Stimulated activated CD4-positive, alpha-beta T cell treated with anti-CD3 and anti-CD28 coated beads, Interleukin-2, amount 100 ng/mL, for 4 hours (primary cell): ENCODE data around the gene FANCI.
"Not testable (repeated sequence)": the region's sequence is repeated elsewhere in the genome, so short reads cannot be mapped to it uniquely, and the experiment has no call there.

Source experiments
- DNase-seq: peaks from one replicate; pipeline ENCODE4 v3.0.0-alpha.2; 2020; ENCODE audit warnings: low read depth

The FANCI gene

GRCh38 chr15:89225588-89225987 is 18.2 kb upstream of the FANCI start:
- no peak for DNase-seq

DNA sequence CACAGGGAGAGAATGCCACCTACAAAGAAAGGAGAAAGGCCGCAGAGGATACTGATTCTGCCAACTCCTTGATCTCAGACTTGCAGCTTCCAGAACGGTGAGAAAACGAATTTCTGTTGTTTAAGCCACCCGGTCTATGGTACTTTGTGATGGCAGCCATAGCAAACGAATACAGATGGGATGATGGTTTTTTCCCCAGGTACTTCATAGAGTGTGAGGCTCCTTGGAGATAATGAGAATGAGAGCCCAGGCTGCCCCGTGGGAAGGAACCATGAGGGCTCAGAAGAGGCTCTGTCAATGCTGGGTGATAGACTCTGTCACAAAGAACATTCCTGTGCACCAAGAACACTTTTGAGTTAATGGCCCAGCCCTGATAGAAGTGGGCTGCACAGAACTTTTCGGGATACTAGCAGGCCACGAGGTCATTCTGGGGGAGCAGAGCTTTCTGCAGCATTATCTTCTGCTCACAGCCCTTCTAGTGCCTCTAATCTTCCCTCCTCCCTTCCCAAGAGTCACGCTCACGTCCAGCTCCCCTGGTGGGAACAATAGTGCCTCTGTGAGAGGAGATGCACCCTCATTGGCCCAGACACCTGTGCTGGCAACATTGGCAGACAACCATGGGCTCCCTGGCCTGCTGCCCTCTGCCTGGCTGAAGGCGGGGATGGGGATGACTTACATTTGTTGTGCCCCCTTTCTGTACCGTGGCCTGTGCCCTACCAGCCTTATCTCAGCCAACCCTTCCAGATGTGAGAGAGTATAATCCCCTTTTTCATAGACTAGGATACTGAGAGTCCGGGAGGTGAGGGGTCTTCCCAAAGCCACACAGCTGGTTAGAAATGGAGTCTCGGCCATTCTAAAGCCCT is 17.2 kb upstream of the FANCI start:
- no peak for DNase-seq

- DNase-seq: no peak
These were observed 16.4 kb upstream of the FANCI start for GRCh38 chr15:89227425-89227824.

DNA sequence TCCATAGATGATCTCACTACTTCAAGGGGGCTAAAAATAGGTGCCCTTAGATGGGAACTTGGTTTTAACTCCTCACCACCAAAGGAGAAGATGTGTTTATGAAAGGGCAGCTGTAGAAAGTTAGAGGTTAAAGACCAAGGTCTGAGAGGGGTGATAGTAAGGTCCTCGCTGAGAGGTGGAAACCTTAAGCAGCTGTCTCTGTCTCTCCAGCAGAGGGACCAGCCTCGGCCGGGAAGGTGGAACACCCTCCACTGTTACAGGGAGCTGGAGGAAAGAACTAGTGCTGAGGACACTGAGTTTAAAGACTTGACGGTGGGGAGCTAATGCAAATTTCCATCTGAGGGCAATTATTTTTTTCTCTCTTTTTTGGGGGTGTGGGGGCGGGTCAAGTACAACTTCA is 13.5 kb upstream of the FANCI start:
- no peak for DNase-seq

GRCh38 chr15:89231832-89232231 is 11.9 kb upstream of the FANCI start:
- no peak for DNase-seq

DNA sequence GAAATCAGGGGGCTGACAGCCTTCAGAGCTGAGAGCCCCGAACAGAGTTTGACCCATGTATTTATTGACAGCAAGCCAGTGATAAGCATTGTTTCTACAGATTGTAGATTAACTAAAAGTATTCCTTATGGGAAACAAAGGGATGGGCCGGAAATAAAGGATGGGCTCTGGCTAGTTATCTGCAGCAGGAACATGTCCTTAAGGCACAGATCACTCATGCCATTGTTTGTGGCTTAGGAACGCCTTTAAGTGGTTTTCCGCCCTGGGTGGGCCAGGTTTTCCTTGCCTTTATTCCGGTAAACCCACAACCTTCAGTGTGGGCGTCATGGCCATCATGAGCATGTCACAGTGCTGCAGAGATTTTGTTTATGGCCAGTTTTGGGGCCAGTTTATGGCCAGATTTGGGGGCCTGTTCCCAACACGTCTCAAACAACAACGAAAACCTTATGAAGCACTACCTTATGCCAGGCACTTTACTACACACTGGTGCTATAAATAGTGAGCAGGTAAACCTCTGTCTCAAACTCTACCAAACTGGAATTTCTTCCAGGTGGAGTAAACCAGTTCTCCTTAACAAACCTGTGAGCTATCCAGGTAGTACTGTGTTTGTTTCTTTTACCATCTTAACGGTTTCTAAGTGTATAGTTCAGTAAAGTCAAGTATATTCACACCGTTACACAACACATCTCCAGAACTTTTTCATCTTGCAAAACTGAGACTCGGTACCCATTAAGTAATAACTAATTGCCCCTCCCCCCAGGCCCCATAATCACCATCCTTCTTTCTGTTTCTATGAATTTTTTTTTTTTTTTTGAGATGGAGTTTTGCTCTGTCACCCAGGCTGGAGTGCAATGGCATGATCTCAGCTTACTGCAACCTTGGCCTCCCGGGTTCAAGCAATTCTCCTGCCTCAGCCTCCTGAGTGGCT is 3.6 kb upstream of the FANCI start:
- not testable (repeated sequence) for DNase-seq

DNA sequence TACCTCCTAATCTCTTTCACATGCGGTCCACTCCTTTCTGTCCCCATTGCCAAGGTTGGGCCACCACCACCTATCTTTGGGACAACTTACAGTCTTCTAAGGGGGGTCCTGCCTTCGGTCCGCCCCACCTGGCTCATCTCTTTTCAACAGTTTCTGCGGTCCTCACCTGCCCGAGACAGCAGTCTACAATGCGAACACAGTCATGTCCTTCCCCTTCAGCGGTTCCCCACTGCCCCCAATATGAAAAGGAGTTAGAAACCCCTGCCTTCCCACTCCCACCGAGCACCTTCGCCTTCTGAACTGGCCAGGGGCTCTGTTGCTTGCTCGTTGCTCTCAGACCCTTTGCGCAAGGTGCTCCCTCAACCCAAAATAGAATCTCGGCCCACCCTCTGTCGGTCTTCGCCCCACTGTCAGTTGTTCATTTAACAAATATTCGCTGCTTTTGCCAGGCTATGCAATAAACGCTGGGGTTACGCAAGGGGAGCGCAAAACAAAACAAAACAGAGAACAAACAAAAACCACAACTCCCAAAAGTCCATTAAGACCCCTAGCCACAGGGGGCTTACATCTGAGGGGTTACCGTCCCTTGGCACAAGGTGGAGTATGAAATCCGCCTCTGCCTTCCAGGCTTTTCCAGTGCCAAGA is 611 bp upstream of the FANCI start:
- no peak for DNase-seq

DNA sequence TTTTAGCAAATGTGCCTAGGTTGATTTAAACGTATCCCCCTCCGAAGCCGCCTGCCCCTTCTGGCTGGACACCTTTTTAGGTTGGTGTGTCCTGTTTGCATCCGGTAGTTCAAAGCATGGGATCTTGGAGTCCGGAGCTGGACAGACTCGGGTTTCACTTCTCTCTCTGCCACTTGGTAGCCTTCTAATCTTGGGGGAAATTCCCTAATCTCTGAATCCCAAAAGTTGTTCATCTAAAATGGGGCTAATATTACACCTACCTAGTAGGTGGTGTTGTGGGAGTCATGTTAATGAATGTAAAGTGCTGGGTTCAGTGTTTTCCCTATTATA is 760 bp downstream of the FANCI start:
- no peak for DNase-seq

- no peak for DNase-seq
These were observed 3.7 kb downstream of the FANCI start for GRCh38 chr15:89247446-89247845.

GRCh38 chr15:89248584-89248983 is 4.8 kb downstream of the FANCI start:
- no peak for DNase-seq

GRCh38 chr15:89250142-89250541 is 6.4 kb downstream of the FANCI start:
- DNase-seq: not testable (repeated sequence)

DNA sequence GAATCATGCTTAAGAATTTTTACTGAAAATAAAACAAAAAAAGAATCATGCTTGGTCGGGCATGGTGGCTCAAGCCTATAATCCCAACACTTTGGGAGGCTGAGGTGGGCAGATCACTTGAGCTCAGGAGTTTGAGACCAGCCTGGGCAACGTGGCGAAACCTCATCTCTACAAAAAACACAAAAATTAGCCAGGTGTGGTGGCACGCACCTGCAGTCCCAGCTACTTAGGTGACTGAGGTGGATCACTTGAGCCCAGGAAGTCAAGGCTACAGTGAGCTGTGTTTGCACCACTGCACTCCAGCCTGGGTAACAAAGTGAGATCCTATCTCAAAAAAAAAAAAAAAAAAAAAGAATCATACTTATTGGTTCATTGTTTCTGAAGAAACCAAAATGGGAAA is 33.5 kb downstream of the FANCI start:
- DNase-seq: not testable (repeated sequence)

DNA sequence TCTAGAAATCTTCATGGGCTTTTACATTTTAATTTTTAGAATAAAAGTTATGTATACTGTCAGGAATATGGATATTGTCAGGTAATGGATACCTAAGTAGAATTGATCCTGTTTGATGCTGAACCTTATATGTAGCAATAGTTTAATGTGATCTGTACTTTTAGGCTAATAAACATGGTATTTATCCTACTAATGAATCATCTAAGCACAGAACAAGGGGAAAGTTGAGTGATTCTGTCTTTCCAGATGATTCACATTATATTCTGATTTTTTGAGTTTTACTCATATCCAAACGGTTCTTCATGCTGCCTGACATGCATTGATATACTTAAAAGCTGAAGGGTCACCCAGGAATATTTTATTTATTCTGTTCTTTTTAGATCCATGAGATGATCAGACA is 34.5 kb downstream of the FANCI start:
- no peak for DNase-seq

GRCh38 chr15:89282631-89283030 is 38.9 kb downstream of the FANCI start:
- no peak for DNase-seq

GRCh38 chr15:89283201-89283600 is 39.4 kb downstream of the FANCI start:
- DNase-seq: no peak

DNA sequence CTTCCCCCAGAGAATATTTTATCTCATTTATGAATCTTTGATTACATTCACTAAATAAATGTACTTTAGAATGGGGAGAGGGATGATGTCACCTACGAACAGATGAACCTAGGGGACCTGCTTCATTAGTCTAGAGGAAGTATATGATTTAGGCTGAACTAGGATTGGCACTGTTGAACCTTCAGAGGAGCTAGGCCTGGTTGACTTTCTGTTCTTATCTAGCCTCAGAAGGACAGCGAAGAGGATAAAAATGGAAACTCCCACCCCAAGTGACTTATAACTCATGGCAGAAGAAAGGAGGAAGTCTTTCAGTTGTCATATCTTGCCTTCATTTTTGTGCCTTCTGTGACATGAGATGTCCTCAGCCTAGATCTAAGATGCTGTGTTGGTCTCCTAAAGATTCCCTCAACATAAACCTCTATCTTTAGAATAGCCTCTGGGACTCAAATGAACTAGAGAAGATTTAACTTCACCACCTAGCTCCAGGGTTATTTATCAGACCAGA is 48.2 kb downstream of the FANCI start:
- no peak for DNase-seq

DNA sequence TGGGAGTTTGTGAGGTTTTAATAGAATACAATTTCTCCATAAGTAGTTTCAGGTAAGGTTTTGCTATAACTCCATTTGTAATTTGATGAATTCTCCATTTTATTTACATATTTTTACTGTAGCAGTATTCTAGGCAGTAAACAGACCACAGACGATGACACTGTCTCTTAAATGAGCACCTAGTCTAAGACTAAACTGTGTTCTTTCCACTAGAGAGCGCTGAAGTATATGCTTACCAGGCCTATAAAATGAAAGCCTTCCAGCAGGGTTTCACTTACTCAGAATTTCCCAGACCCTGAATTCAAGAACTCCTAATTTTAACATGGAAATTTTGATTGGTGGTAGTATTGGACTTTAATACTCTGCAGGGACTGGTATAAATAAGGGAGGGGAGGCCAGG is 49.2 kb downstream of the FANCI start:
- no peak for DNase-seq

DNA sequence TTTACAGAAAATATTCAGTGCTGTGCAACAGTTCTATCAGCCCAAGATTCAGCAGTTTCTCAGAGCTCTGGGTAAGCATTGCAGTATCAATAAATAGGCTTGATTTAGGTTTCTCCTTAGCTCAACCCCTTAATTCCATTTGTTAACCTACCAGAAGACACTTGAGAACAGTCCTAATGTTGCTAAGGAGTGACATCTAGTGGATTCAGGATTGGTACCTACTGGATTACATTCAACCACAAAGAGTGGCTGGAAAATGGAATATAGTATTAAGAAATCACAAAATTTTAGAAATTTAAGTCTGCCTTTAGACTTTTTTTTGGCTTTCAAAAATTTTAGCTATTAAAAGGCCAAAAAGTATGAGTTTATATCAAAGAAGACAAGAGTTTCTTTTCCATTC is 56.1 kb downstream of the FANCI start:
- no peak for DNase-seq

DNA sequence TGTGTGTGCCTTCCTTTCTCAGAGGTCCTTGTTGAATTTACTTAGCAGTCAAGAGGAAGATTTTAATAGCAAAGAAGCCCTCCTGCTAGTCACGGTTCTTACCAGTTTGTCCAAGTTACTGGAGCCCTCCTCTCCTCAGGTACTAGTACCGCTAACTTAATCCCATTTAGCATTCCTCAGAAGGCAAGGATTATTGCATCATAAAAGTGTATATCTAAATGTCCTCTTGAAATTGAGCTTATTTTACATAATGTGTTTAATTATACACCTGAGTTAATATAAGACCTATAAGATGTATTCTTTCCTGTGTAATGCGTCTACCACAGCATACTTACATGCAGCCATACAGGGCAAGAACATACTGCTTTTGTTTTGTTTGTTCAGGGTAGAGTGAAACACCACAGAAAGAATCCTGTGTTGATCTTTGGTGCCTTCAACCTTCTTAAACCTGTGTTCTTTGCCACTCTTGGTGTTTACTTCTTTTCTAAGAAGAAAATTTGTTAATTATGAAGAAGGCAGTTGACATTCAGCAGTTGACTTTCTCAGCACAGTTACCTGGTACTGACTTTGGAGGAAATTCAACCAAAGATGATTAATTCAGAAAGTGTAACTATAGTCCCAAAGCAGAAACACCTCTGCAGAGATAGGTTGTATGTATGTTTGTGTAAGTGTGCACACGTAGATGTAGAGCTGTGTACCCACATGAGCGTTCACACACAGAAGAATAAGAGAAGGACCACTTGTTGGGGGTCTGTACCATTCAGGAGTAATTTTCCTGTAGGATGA is 57.7 kb downstream of the FANCI start:
- DNase-seq: no peak

DNA sequence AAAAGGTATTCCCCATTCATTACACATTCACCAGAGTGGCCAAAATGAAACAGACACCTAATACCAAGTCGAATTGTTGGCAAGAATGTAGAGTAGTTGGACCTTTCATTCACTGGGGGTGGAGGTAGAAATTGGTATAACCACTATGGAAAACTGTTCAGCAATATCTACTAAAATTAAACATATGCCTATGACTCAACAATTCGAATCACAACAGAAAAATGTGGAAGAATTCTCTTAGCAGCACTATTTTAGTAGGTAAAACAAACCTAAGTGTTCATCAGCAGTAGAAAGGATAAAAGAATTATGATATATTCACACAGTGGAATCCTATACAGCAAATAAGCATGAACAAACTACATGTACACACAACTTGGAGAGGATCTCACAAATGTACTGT is 60.2 kb downstream of the FANCI start:
- no peak for DNase-seq

- DNase-seq: no peak
These were observed 61.6 kb downstream of the FANCI start for GRCh38 chr15:89305395-89305794.
